Upper lobe of left lung (tissue), 6 donors: Measurements from ENCODE around the gene GLIS1. TPM values are rescaled to one million over a fixed set of nuclear protein-coding genes. Genes with fewer than 3 reads are reported as not detected.

Source experiments
- ATAC-seq, 2 donors: fragments of 200-7000 bp; cut with Tn5 transposase; one replicate each; pipeline ENCODE4 v1.9.1; 2022; ENCODE audit warnings: mild to moderate bottlenecking in 2 of 2, moderate library complexity in 2 of 2; ENCODE audit not compliant: low FRiP score in 2 of 2
- DNase-seq, 2 donors: peaks; one replicate each; pipeline ENCODE4 v3.0.0-alpha.2; 2019 to 2020
- H3K27ac ChIP-seq, 4 donors: fragments of 200-600 bp; sonication (generic); one replicate each; pipeline ENCODE4 v1.5.1; 2016 to 2019
- H3K27me3 ChIP-seq, 4 donors: fragments of 200-600 bp; sonication (generic); one replicate each; pipeline ENCODE4 v1.5.1; 2017 to 2019
- H3K36me3 ChIP-seq, 4 donors: fragments of 200-600 bp; sonication (generic); one replicate each; pipeline ENCODE4 v1.5.1; 2016 to 2019
- H3K4me1 ChIP-seq, 4 donors: fragments of 200-600 bp; sonication (generic); one replicate each; pipeline ENCODE4 v1.5.1; 2018 to 2019
- H3K4me3 ChIP-seq, 4 donors: fragments of 200-600 bp; sonication (generic); one replicate each; pipeline ENCODE4 v1.5.1; 2017 to 2019; ENCODE audit warnings: mild to moderate bottlenecking in 2 of 4, moderate library complexity in 1 of 4
- H3K9me3 ChIP-seq, 4 donors: fragments of 200-600 bp; sonication (generic); one replicate each; pipeline ENCODE4 v1.5.1; 2018 to 2019
- CTCF ChIP-seq, 6 experiments: fragments of 450-650 bp in 4 of 6; fragments of 200-600 bp in 2 of 6; sonication (generic) in 2 of 6; IDR thresholded peaks; one replicate each; pipeline ENCODE4 v1.5.1; 2016 to 2019; ENCODE audit warnings: antibody characterized with exemption in 6 of 6
- EP300 ChIP-seq, 4 donors: sonication (generic); formaldehyde crosslinking; IDR thresholded peaks; one replicate each; pipeline ENCODE4 v1.5.1; 2017; ENCODE audit warnings: antibody characterized with exemption in 4 of 4, control low read depth in 2 of 4
- POLR2A ChIP-seq, 4 donors: fragments of 450-650 bp; IDR thresholded peaks; one replicate each; pipeline ENCODE4 v1.5.1; 2016 to 2017; ENCODE audit warnings: antibody characterized with exemption in 4 of 4, mild to moderate bottlenecking in 2 of 4
- POLR2AphosphoS5 ChIP-seq, 2 donors: sonication (generic); formaldehyde crosslinking; IDR thresholded peaks; one replicate each; pipeline ENCODE4 v1.5.1; 2017; ENCODE audit warnings: antibody characterized with exemption in 2 of 2
- WGBS, 2 donors: methylation state at CpG; one replicate each; pipeline ENCODE4 v1.1.5; 2017 to 2018; 5-methylcytosine and 5-hydroxymethylcytosine counted together
- total RNA-seq, 6 donors: library from RNA; depleted of rRNA in 4 of 6; stranded (reverse); fragments of >200 nt in 4 of 6; gene quantifications; one replicate each; pipeline versions ENCODE4 v1.1.0 to v1.2.1, GENCODE V29; 2016 to 2021
- donor health status: DM: no; HTN: no; CAD: no; lungs with moderate emphysema.
- donor health status: DM: no; HTN: yes; CAD: no; lungs with severe emphysema.

GLIS1 gene
- total RNA-seq, 6 donors from 2014 or later, result 0.26 to 1.0 TPM; not detected in 4

DNA sequence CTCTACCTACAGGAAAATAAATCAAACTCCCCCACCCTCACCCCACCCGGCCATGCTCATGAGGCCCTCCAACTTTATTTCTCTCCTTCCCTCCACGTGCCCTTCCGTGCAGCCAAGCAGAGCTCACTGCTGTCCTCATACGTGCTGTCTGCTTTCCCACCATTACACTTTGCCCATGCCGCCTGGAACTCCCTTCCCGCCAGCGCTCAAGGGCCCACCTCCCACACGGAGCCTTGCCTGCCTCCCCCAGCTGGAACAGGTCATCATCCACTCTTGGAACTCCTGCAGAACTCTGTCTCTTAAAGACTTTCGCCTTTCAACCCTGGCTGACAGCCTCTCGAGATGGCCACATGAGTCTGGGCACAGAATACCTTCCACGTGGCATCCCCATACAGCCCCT is 42.4 kb downstream of the GLIS1 start:
- H3K27ac ChIP-seq, result no peak overlapping the region
- 83 to 84% methylated on average over 11 of the region's 11 CpGs for WGBS, 2 donors
- no peaks in the 10 kb centered on the region for H3K27me3 ChIP-seq
- H3K4me3 ChIP-seq, result no peak overlapping the region
- DNase-seq, result no peak
- no peak for ATAC-seq
- H3K36me3 ChIP-seq, result no peaks in the 10 kb centered on the region
- no peaks in the 10 kb centered on the region for H3K9me3 ChIP-seq
- no peaks in the 10 kb centered on the region for H3K4me1 ChIP-seq
- TF ChIP-seq POLR2A (IDR thresholded peaks at IDR 0.05) (no peak), POLR2AphosphoS5 (IDR thresholded peaks at IDR 0.05) (no peak), EP300 (IDR thresholded peaks at IDR 0.05) (no peak), CTCF (IDR thresholded peaks at IDR 0.05) (no peak)

- DNase-seq, result no peak
- 87 to 91% methylated on average over 5 of the region's 5 CpGs for WGBS, 2 donors
- Histone ChIP-seq H3K4me3 (no peak overlapping the region), H3K36me3 (no peaks in the 10 kb centered on the region), H3K27ac (no peak overlapping the region), H3K27me3 (no peaks in the 10 kb centered on the region), H3K4me1 (no peaks in the 10 kb centered on the region), H3K9me3 (no peaks in the 10 kb centered on the region)
- ATAC-seq, result no peak
- no peak for TF ChIP-seq POLR2AphosphoS5 (IDR thresholded peaks at IDR 0.05)
- no peak for TF ChIP-seq EP300 (IDR thresholded peaks at IDR 0.05)
- no peak for TF ChIP-seq CTCF (IDR thresholded peaks at IDR 0.05)
- no peak for TF ChIP-seq POLR2A (IDR thresholded peaks at IDR 0.05)
Observed at GRCh38 chr1:53696051-53696450, 42.9 kb downstream of the GLIS1 start.

GRCh38 chr1:53695116-53695515 is 43.8 kb downstream of the GLIS1 start:
- no peak overlapping the region for H3K27ac ChIP-seq
- no peaks in the 10 kb centered on the region for H3K9me3 ChIP-seq
- H3K36me3 ChIP-seq, result no peaks in the 10 kb centered on the region
- no peaks in the 10 kb centered on the region for H3K27me3 ChIP-seq
- TF ChIP-seq POLR2AphosphoS5 (IDR thresholded peaks at IDR 0.05), result no peak
- TF ChIP-seq CTCF (IDR thresholded peaks at IDR 0.05), result no peak
- no peak for TF ChIP-seq EP300 (IDR thresholded peaks at IDR 0.05)
- TF ChIP-seq POLR2A (IDR thresholded peaks at IDR 0.05), result no peak
- H3K4me3 ChIP-seq, result no peak overlapping the region
- no peaks in the 10 kb centered on the region for H3K4me1 ChIP-seq
- ATAC-seq, result no peak
- no peak for DNase-seq
- WGBS, 2 donors, result 75 to 79% methylated on average over 8 of the region's 8 CpGs

DNA sequence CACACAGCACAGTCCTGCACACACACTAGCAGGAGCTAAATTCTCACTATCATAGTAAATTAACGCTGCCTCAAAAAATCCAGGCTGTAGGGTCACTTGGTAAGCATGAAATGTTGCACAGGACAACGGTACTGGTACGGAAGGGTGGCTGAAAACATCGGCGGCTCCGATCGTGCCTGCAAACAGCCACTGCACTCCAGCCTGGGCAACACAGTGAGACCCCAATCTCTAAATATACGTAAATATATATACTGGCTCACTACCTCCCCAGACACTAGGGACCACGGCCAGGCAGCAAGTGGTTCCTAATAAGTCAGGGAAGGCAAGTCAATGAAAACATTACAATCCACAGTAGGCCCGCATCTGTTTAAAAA is 44.3 kb downstream of the GLIS1 start:
- DNase-seq, result no peak
- WGBS, 2 donors, result 95 to 96% methylated on average over 10 of the region's 10 CpGs
- no peak overlapping the region for H3K27ac ChIP-seq
- no peaks in the 10 kb centered on the region for H3K27me3 ChIP-seq
- no peak for TF ChIP-seq EP300 (IDR thresholded peaks at IDR 0.05)
- no peak for TF ChIP-seq POLR2AphosphoS5 (IDR thresholded peaks at IDR 0.05)
- no peak for TF ChIP-seq POLR2A (IDR thresholded peaks at IDR 0.05)
- no peak for TF ChIP-seq CTCF (IDR thresholded peaks at IDR 0.05)
- H3K36me3 ChIP-seq, result no peaks in the 10 kb centered on the region
- H3K4me1 ChIP-seq, result no peaks in the 10 kb centered on the region
- no peak overlapping the region for H3K4me3 ChIP-seq
- ATAC-seq, result no peak
- no peaks in the 10 kb centered on the region for H3K9me3 ChIP-seq
